KOPT-K1 (cell line): ENCODE results near the gene GLRX2.
"Not testable (repeated sequence)": the region's sequence is repeated elsewhere in the genome, so short reads cannot be mapped to it uniquely, and the experiment has no call there.

Experiments
- H3K27ac ChIP-seq: fragments of 200-600 bp; sonication (generic); 2 replicates; pipeline ENCODE4 v1.5.1; 2016; ENCODE audit warnings: antibody characterized with exemption, mild to moderate bottlenecking, low read depth, low read length; ENCODE audit not compliant: poor library complexity, severe bottlenecking
- H3K36me3 ChIP-seq: fragments of 200-600 bp; sonication (generic); 2 replicates; pipeline ENCODE4 v1.5.1; 2017; ENCODE audit warnings: antibody characterized with exemption, mild to moderate bottlenecking, low read length, moderate library complexity; ENCODE audit not compliant: insufficient read depth
- H3K9me3 ChIP-seq: fragments of 200-600 bp; sonication (generic); 2 replicates; pipeline ENCODE4 v1.5.1; 2017; ENCODE audit warnings: antibody characterized with exemption, low read length, mild to moderate bottlenecking; ENCODE audit not compliant: insufficient read depth, poor library complexity, severe bottlenecking

GLRX2 gene

GRCh38 chr1:193118194-193118593 is 13.0 kb upstream of the GLRX2 start:
- H3K9me3 ChIP-seq: no peaks in the 10 kb centered on the region
- no peaks in the 10 kb centered on the region for H3K36me3 ChIP-seq
- no peak overlapping the region for H3K27ac ChIP-seq

- not testable (repeated sequence) for H3K9me3 ChIP-seq, H3K36me3 ChIP-seq, H3K27ac ChIP-seq
Measured at GRCh38 chr1:193117167-193117566, 12.0 kb upstream of the GLRX2 start.

- Histone ChIP-seq H3K9me3 (no peaks in the 10 kb centered on the region), H3K36me3 (no peaks in the 10 kb centered on the region), H3K27ac (no peak overlapping the region)
Measured at GRCh38 chr1:193115629-193116227, 10.5 kb upstream of the GLRX2 start.

GRCh38 chr1:193114485-193115095 is 9.4 kb upstream of the GLRX2 start:
- H3K36me3 ChIP-seq: no peaks in the 10 kb centered on the region
- H3K27ac ChIP-seq: no peak overlapping the region
- H3K9me3 ChIP-seq: no peaks in the 10 kb centered on the region

- Histone ChIP-seq H3K36me3 (no peaks in the 10 kb centered on the region), H3K9me3 (no peaks in the 10 kb centered on the region), H3K27ac (no peak overlapping the region)
Measured at GRCh38 chr1:193113992-193114332, 8.7 kb upstream of the GLRX2 start.

GRCh38 chr1:193113258-193113991 is 8.2 kb upstream of the GLRX2 start:
- no peaks in the 10 kb centered on the region for H3K36me3 ChIP-seq
- no peaks in the 10 kb centered on the region for H3K9me3 ChIP-seq
- H3K27ac ChIP-seq: no peak overlapping the region

GRCh38 chr1:193111641-193112090 is 6.5 kb upstream of the GLRX2 start:
- no peaks in the 10 kb centered on the region for H3K9me3 ChIP-seq
- no peaks in the 10 kb centered on the region for H3K36me3 ChIP-seq
- no peak overlapping the region for H3K27ac ChIP-seq

GRCh38 chr1:193110864-193111263 is 5.7 kb upstream of the GLRX2 start:
- Histone ChIP-seq H3K36me3 (no peaks in the 10 kb centered on the region), H3K9me3 (no peaks in the 10 kb centered on the region), H3K27ac (no peak overlapping the region)

- H3K36me3 ChIP-seq: no peaks in the 10 kb centered on the region
- no peaks in the 10 kb centered on the region for H3K9me3 ChIP-seq
- H3K27ac ChIP-seq: no peak overlapping the region
Measured at GRCh38 chr1:193110246-193110645, 5.0 kb upstream of the GLRX2 start.

GRCh38 chr1:193109619-193110018 is 4.4 kb upstream of the GLRX2 start:
- H3K27ac ChIP-seq: no peak overlapping the region
- H3K36me3 ChIP-seq: no peaks in the 10 kb centered on the region
- H3K9me3 ChIP-seq: no peaks in the 10 kb centered on the region

GRCh38 chr1:193108471-193108870 is 3.3 kb upstream of the GLRX2 start:
- Histone ChIP-seq H3K27ac (no peak overlapping the region), H3K9me3 (no peaks in the 10 kb centered on the region), H3K36me3 (no peaks in the 10 kb centered on the region)

GRCh38 chr1:193105821-193106177 is 585 bp upstream of the GLRX2 start:
- Histone ChIP-seq H3K36me3 (no peaks in the 10 kb centered on the region), H3K9me3 (no peaks in the 10 kb centered on the region), H3K27ac (peak overlapping the region; percentile 39)

GRCh38 chr1:193104502-193104906 is 710 bp downstream of the GLRX2 start:
- Histone ChIP-seq H3K9me3 (no peaks in the 10 kb centered on the region), H3K27ac (peak overlapping the region; percentile 39), H3K36me3 (peaks cover 10% of the 10 kb centered on the region; the same call in 1 of the 2 replicates)

GRCh38 chr1:193103759-193104501 is 1.3 kb downstream of the GLRX2 start:
- Histone ChIP-seq H3K36me3 (peaks cover 14% of the 10 kb centered on the region; the same call in 1 of the 2 replicates), H3K9me3 (no peaks in the 10 kb centered on the region), H3K27ac (no peak overlapping the region)

- Histone ChIP-seq H3K36me3 (peaks cover 25% of the 10 kb centered on the region), H3K27ac (no peak overlapping the region), H3K9me3 (no peaks in the 10 kb centered on the region)
Measured at GRCh38 chr1:193102662-193103061, 2.6 kb downstream of the GLRX2 start.
